Measurements from ENCODE around the gene CCDC33.

CCDC33 gene

GRCh38 chr15:74229686-74230085, 6.4 kb upstream of the CCDC33 start:
- no peak for DNase-seq (ENCODE audit: low read depth)

GRCh38 chr15:74231475-74231874, 4.7 kb upstream of the CCDC33 start:
- no peak for DNase-seq (ENCODE audit: low read depth)

GRCh38 chr15:74233373-74233772, 2.8 kb upstream of the CCDC33 start:
- DNase-seq (ENCODE audit: low read depth), result no peak

- DNase-seq (ENCODE audit: low read depth), result no peak
Observed at GRCh38 chr15:74233851-74234597, 2.1 kb upstream of the CCDC33 start.

GRCh38 chr15:74234598-74234875, 1.6 kb upstream of the CCDC33 start:
- no peak for DNase-seq (ENCODE audit: low read depth)

GRCh38 chr15:74239051-74239705, 3.1 kb downstream of the CCDC33 start:
- DNase-seq (ENCODE audit: low read depth), result no peak

- DNase-seq (ENCODE audit: low read depth), result peak; percentile 48
Observed at GRCh38 chr15:74240002-74240568, 4.0 kb downstream of the CCDC33 start.

GRCh38 chr15:74240897-74241614, 4.9 kb downstream of the CCDC33 start:
- DNase-seq (ENCODE audit: low read depth), result no peak

GRCh38 chr15:74242441-74243185, 6.5 kb downstream of the CCDC33 start:
- no peak for DNase-seq (ENCODE audit: low read depth)

GRCh38 chr15:74243431-74243830, 7.3 kb downstream of the CCDC33 start:
- DNase-seq (ENCODE audit: low read depth), result no peak

- DNase-seq (ENCODE audit: low read depth), result no peak
Observed at GRCh38 chr15:74244822-74245341, 8.8 kb downstream of the CCDC33 start.

- no peak for DNase-seq (ENCODE audit: low read depth)
Observed at GRCh38 chr15:74245342-74245931, 9.3 kb downstream of the CCDC33 start.

- DNase-seq (ENCODE audit: low read depth), result no peak
Observed at GRCh38 chr15:74250266-74250665, 14.1 kb downstream of the CCDC33 start.

- DNase-seq (ENCODE audit: low read depth), result no peak
Observed at GRCh38 chr15:74251131-74251811, 15.1 kb downstream of the CCDC33 start.

- peak; percentile 16 for DNase-seq (ENCODE audit: low read depth)
Observed at GRCh38 chr15:74252291-74252690, 16.2 kb downstream of the CCDC33 start.

- DNase-seq (ENCODE audit: low read depth), result no peak
Observed at GRCh38 chr15:74252721-74253120, 16.6 kb downstream of the CCDC33 start.

- no peak for DNase-seq (ENCODE audit: low read depth)
Observed at GRCh38 chr15:74253211-74253921, 17.2 kb downstream of the CCDC33 start.

GRCh38 chr15:74257105-74257504, 21.0 kb downstream of the CCDC33 start:
- DNase-seq (ENCODE audit: low read depth), result no peak

GRCh38 chr15:74257623-74258022, 21.5 kb downstream of the CCDC33 start:
- no peak for DNase-seq (ENCODE audit: low read depth)

Measured in stromal cell of bone marrow (primary cell).